Myocyte (in vitro differentiated cells): Measurements from ENCODE around the gene VTI1A. TPM values are rescaled to one million over a fixed set of nuclear protein-coding genes. Genes with fewer than 3 reads are reported as not detected.

Experiments used
- DNase-seq: peaks from one replicate; pipeline ENCODE4 v3.0.0-alpha.2; 2012; ENCODE audit warnings: low read depth
- total RNA-seq: library from RNA; depleted of rRNA; stranded (reverse); fragments of >200 nt; gene quantifications from 2 replicates; pipeline ENCODE4 v1.2.3, GENCODE V29; 2014

The VTI1A gene
- total RNA-seq, 1 donor from 2014 or later = 35.3 TPM

- no peak for DNase-seq
These were observed 376.6 kb downstream of the VTI1A start for GRCh38 chr10:112823604-112824003.

- DNase-seq = no peak
These were observed 379.1 kb downstream of the VTI1A start for GRCh38 chr10:112826018-112826697.

GRCh38 chr10:112827086-112827485 is 380.1 kb downstream of the VTI1A start:
- DNase-seq = no peak

GRCh38 chr10:112827951-112828350 is 380.9 kb downstream of the VTI1A start:
- no peak for DNase-seq

- DNase-seq = no peak
These were observed 384.8 kb downstream of the VTI1A start for GRCh38 chr10:112831859-112832258.

GRCh38 chr10:112832361-112832878 is 385.4 kb downstream of the VTI1A start:
- no peak for DNase-seq

- no peak for DNase-seq
These were observed 385.9 kb downstream of the VTI1A start for GRCh38 chr10:112832959-112833358.

- DNase-seq = no peak
These were observed 387.8 kb downstream of the VTI1A start for GRCh38 chr10:112834751-112835181.

- no peak for DNase-seq
These were observed 388.3 kb downstream of the VTI1A start for GRCh38 chr10:112835217-112835715.

GRCh38 chr10:112835944-112836451 is 389.0 kb downstream of the VTI1A start:
- no peak for DNase-seq

GRCh38 chr10:112838784-112839481 is 391.9 kb downstream of the VTI1A start:
- DNase-seq = no peak

- no peak for DNase-seq
These were observed 393.1 kb downstream of the VTI1A start for GRCh38 chr10:112839928-112840654.

- DNase-seq = no peak
These were observed 394.5 kb downstream of the VTI1A start for GRCh38 chr10:112841549-112841948.

GRCh38 chr10:112842832-112843360 is 395.9 kb downstream of the VTI1A start:
- DNase-seq = peak; percentile 92

GRCh38 chr10:112843623-112844022 is 396.6 kb downstream of the VTI1A start:
- no peak for DNase-seq

GRCh38 chr10:112844681-112845544 is 397.9 kb downstream of the VTI1A start:
- DNase-seq = no peak

- DNase-seq = no peak
These were observed 400.8 kb downstream of the VTI1A start for GRCh38 chr10:112847778-112848177.

GRCh38 chr10:112848228-112848627 is 401.2 kb downstream of the VTI1A start:
- no peak for DNase-seq

GRCh38 chr10:112848868-112849430 is 401.9 kb downstream of the VTI1A start:
- no peak for DNase-seq

- DNase-seq = no peak
These were observed 402.5 kb downstream of the VTI1A start for GRCh38 chr10:112849546-112849945.
